HepG2 (cell line): ENCODE measurements around the gene NFIC. TPM values are rescaled to one million over a fixed set of nuclear protein-coding genes. Genes with fewer than 3 reads are reported as not detected.

ENCODE experiments used
- ATAD3A ChIP-seq: sonication (generic); formaldehyde crosslinking; IDR thresholded peaks from 2 replicates; pipeline ENCODE4 v1.4.0; 2020; ENCODE audit warnings: missing genetic modification reagents
- ATM ChIP-seq: fragments of 450-650 bp; IDR thresholded peaks from 2 replicates; pipeline ENCODE4 v1.7.1; 2017; ENCODE audit warnings: mild to moderate bottlenecking, borderline replicate concordance
- CHCHD3 ChIP-seq: sonication (generic); formaldehyde crosslinking; IDR thresholded peaks from 2 replicates; pipeline ENCODE4 v1.8.0; 2022; ENCODE audit warnings: mild to moderate bottlenecking, missing genetic modification reagents, moderate library complexity
- E2F1 ChIP-seq: sonication (generic); formaldehyde crosslinking; IDR thresholded peaks from 2 replicates; pipeline ENCODE4 v1.5.0; 2020; ENCODE audit warnings: missing genetic modification reagents
- MED8 ChIP-seq: sonication (generic); formaldehyde crosslinking; IDR thresholded peaks from 2 replicates; pipeline ENCODE4 v1.8.1; 2023; ENCODE audit warnings: mild to moderate bottlenecking, missing genetic modification reagents; ENCODE audit not compliant: insufficient replicate concordance
- POLR2AphosphoS5 ChIP-seq: IDR thresholded peaks from 2 replicates; pipeline ENCODE4 v1.6.1; 2012; ENCODE audit warnings: low read depth, low read length
- SMC3 ChIP-seq: IDR thresholded peaks from 2 replicates; pipeline ENCODE4 v1.6.1; 2011; ENCODE audit warnings: low read length, improper control_type of control experiment
- SNRNP70 ChIP-seq: fragments of 200-400 bp; formaldehyde crosslinking; IDR thresholded peaks from 2 replicates; pipeline ENCODE4 v1.6.1; 2017; ENCODE audit warnings: mild to moderate bottlenecking, low read depth, low read length, moderate library complexity
- SUZ12 ChIP-seq: fragments of 150-350 bp; IDR thresholded peaks from 2 replicates; pipeline ENCODE4 v1.6.1; 2014; ENCODE audit warnings: low read depth, low read length
- THAP9 ChIP-seq: sonication (generic); formaldehyde crosslinking; IDR thresholded peaks from 2 replicates; pipeline ENCODE4; 2020; ENCODE audit warnings: missing genetic modification reagents, mild to moderate bottlenecking, borderline replicate concordance
- ZNF3 ChIP-seq: IDR thresholded peaks from 2 replicates; pipeline ENCODE4 v1.7.0; 2017; ENCODE audit warnings: inconsistent platforms
- ZNF329 ChIP-seq: sonication (generic); formaldehyde crosslinking; IDR thresholded peaks from 2 replicates; pipeline ENCODE4 v1.9.0; 2021; ENCODE audit warnings: low read depth, mild to moderate bottlenecking, missing genetic modification reagents
- ZNF605 ChIP-seq: sonication (generic); formaldehyde crosslinking; IDR thresholded peaks from 2 replicates; pipeline ENCODE4 v1.8.0; 2022; ENCODE audit warnings: mild to moderate bottlenecking, missing genetic modification reagents
- ZNF850 ChIP-seq: sonication (generic); formaldehyde crosslinking; conservative IDR thresholded peaks from 2 replicates; pipeline ENCODE4 v1.9.0; 2021; ENCODE audit warnings: mild to moderate bottlenecking, missing genetic modification reagents
- ZSCAN29 ChIP-seq: sonication (generic); formaldehyde crosslinking; conservative IDR thresholded peaks from 2 replicates; pipeline ENCODE4 v1.4.0; 2020; ENCODE audit warnings: mild to moderate bottlenecking, missing genetic modification reagents
- polyA plus RNA-seq, 8 experiments: library from polyadenylated mRNA; depleted of rRNA in 3 of 8; stranded (reverse) in 7 of 8; unstranded in 1 of 8; fragments of >200 nt; fragmentation: Illumina TruSeq in 4 of 8; extraction: Trizol in 4 of 8; gene quantifications; 2 replicates each; pipeline versions ENCODE4 v1.2.1 to v1.2.3, GENCODE V29; 2011 to 2016; ENCODE audit warnings: low read depth in 4 of 8, missing spikeins in 1 of 8, mixed read lengths in 1 of 8; ENCODE audit not compliant: insufficient read depth in 1 of 8
- total RNA-seq, 5 experiments: library from RNA; depleted of rRNA; stranded (reverse); fragments of >200 nt; fragmentation: Illumina TruSeq; extraction: Trizol; gene quantifications; 2 replicates each; pipeline ENCODE4 v1.2.3, GENCODE V29; 2016; ENCODE audit warnings: low read depth in 1 of 5
- TF ChIP-seq, protein P1 (sequence below): IDR thresholded peaks from 2 replicates; pipeline ENCODE4 v1.6.1; 2018; ENCODE audit warnings: missing genetic modification reagents
- TF ChIP-seq, protein P2 (sequence below): sonication (generic); formaldehyde crosslinking; IDR thresholded peaks from 2 replicates; pipeline ENCODE4 v1.8.0; 2022; ENCODE audit warnings: missing genetic modification reagents, low read depth, mild to moderate bottlenecking, borderline replicate concordance
- TF ChIP-seq, protein P3 (sequence below): sonication (generic); formaldehyde crosslinking; IDR thresholded peaks from 2 replicates; pipeline ENCODE4 v1.5.1; 2020; ENCODE audit warnings: mild to moderate bottlenecking, missing genetic modification reagents
- TF ChIP-seq, protein P4 (sequence below): sonication (generic); formaldehyde crosslinking; IDR thresholded peaks from 2 replicates; pipeline ENCODE4 v1.4.0; 2020; ENCODE audit warnings: missing genetic modification reagents

NFIC gene
- total and polyA plus RNA-seq, 2 of the 13 experiments (the other 11 are each of a cell fraction or from before 2014, with no cell fraction given), result 1.3 to 2.5 TPM

DNA sequence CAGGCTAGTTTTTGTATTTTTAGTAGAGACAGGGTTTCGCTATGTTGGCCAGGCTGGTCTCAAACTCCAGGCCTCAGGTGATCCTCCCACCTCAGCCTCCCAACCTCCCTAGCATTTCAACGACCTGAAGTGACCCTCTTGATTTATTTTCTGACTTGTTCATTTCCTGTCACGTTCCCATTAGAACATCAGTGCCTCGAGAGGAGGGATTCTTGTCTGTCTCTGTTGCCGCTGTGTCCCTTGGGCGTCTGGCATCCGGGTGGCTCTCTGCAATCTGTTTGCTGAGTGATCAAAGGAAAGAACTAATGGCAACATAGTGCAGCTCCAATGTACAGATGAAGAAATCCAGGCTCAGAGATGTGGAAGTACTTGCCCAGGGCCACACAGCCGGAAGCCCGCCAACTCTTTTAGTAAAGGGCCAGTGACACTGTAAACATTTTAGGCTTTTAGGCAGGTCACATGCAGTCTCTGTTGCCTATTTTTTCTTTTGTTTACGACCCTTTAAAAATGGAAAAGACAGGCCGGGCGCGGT is 47.5 kb downstream of the NFIC start (continued):
- TF ChIP-seq, protein P1, sequence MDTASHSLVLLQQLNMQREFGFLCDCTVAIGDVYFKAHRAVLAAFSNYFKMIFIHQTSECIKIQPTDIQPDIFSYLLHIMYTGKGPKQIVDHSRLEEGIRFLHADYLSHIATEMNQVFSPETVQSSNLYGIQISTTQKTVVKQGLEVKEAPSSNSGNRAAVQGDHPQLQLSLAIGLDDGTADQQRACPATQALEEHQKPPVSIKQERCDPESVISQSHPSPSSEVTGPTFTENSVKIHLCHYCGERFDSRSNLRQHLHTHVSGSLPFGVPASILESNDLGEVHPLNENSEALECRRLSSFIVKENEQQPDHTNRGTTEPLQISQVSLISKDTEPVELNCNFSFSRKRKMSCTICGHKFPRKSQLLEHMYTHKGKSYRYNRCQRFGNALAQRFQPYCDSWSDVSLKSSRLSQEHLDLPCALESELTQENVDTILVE (CRISPR knock-in tag), result 0 out of 2 replicates have a peak, but pooled peaks have one; percentile 52
- TF ChIP-seq ZNF329 (CRISPR knock-in tag) (no peak), ATAD3A (CRISPR knock-in tag) (no peak), SUZ12 (no peak), E2F1 (CRISPR knock-in tag) (no peak), MED8 (CRISPR knock-in tag) (peak; percentile 85), SNRNP70 (no peak), ZNF605 (CRISPR knock-in tag) (no peak; the same call in 1 of the 2 replicates), SMC3 (no peak; the same call in none of the 2 replicates), ZSCAN29 (CRISPR knock-in tag) (no peak), THAP9 (no peak; the same call in 1 of the 2 replicates), ZNF850 (CRISPR knock-in tag) (no peak), CHCHD3 (no peak), ATM (no peak), ZNF3 (CRISPR knock-in tag) (peak; percentile 96), POLR2AphosphoS5 (no peak)
- TF ChIP-seq, protein P2, sequence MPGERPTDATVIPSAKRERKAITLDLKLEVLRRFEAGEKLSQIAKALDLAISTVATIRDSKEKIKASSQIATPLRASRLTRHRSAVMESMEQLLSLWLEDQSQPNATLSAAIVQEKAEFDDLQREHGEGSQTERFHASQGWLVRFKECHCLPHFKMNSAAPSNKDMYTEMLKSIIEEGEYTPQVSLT, result no peak
- TF ChIP-seq, protein P3, sequence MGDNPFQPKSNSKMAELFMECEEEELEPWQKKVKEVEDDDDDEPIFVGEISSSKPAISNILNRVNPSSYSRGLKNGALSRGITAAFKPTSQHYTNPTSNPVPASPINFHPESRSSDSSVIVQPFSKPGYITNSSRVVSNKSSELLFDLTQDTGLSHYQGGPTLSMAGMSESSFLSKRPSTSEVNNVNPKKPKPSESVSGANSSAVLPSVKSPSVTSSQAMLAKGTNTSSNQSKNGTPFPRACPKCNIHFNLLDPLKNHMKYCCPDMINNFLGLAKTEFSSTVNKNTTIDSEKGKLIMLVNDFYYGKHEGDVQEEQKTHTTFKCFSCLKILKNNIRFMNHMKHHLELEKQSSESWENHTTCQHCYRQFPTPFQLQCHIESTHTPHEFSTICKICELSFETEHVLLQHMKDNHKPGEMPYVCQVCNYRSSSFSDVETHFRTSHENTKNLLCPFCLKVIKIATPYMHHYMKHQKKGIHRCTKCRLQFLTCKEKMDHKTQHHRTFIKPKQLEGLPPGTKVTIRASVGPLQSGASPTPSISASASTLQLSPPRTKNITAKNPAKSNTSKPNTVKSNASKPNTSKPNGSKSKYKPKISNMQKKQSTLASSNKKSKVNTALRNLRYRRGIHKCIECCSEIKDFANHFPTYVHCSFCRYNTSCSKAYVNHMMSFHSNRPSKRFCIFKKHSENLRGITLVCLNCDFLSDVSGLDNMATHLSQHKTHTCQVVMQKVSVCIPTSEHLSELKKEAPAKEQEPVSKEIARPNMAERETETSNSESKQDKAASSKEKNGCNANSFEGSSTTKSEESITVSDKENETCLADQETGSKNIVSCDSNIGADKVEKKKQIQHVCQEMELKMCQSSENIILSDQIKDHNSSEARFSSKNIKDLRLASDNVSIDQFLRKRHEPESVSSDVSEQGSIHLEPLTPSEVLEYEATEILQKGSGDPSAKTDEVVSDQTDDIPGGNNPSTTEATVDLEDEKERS (CRISPR knock-in tag), result peak; percentile 97
- TF ChIP-seq, protein P4, sequence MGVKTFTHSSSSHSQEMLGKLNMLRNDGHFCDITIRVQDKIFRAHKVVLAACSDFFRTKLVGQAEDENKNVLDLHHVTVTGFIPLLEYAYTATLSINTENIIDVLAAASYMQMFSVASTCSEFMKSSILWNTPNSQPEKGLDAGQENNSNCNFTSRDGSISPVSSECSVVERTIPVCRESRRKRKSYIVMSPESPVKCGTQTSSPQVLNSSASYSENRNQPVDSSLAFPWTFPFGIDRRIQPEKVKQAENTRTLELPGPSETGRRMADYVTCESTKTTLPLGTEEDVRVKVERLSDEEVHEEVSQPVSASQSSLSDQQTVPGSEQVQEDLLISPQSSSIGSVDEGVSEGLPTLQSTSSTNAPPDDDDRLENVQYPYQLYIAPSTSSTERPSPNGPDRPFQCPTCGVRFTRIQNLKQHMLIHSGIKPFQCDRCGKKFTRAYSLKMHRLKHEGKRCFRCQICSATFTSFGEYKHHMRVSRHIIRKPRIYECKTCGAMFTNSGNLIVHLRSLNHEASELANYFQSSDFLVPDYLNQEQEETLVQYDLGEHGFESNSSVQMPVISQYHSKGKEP (CRISPR knock-in tag), result no peak
